HEK293 (cell line): Measurements from ENCODE around the gene BCL7A.
A peak's percentile ranks its signal among the peaks of the same experiment; 100 is the strongest.

Source experiments
- FEZF1 ChIP-seq: fragments of 450-650 bp; formaldehyde crosslinking; IDR thresholded peaks from 2 replicates; pipeline ENCODE4 v1.5.1; 2016; ENCODE audit warnings: missing biosample characterization, missing genetic modification characterization
- GLIS1 ChIP-seq: fragments of 450-650 bp; formaldehyde crosslinking; IDR thresholded peaks from 2 replicates; pipeline ENCODE4 v1.5.1; 2016; ENCODE audit warnings: missing biosample characterization, missing genetic modification characterization
- GLIS2 ChIP-seq: fragments of 450-650 bp; formaldehyde crosslinking; IDR thresholded peaks from 2 replicates; pipeline ENCODE4 v1.5.1; 2016; ENCODE audit warnings: missing biosample characterization, missing genetic modification characterization
- MZF1 ChIP-seq: fragments of 450-650 bp; formaldehyde crosslinking; IDR thresholded peaks from 2 replicates; pipeline ENCODE4 v1.5.1; 2017; ENCODE audit warnings: missing biosample characterization, missing genetic modification characterization, borderline replicate concordance
- OVOL3 ChIP-seq: fragments of 450-650 bp; formaldehyde crosslinking; IDR thresholded peaks from 2 replicates; pipeline ENCODE4 v1.5.1; 2016; ENCODE audit warnings: missing biosample characterization, missing genetic modification characterization
- PRDM1 ChIP-seq: fragments of 450-650 bp; formaldehyde crosslinking; IDR thresholded peaks from 2 replicates; pipeline ENCODE4; 2016; ENCODE audit warnings: missing biosample characterization, missing genetic modification characterization
- TSHZ1 ChIP-seq: fragments of 450-650 bp; formaldehyde crosslinking; IDR thresholded peaks from 2 replicates; pipeline ENCODE4 v1.5.1; 2016; ENCODE audit warnings: missing biosample characterization, missing genetic modification characterization, borderline replicate concordance
- ZFP69B ChIP-seq: fragments of 450-650 bp; formaldehyde crosslinking; IDR thresholded peaks from 2 replicates; pipeline ENCODE4 v1.5.1; 2016; ENCODE audit warnings: missing biosample characterization, missing genetic modification characterization
- ZNF114 ChIP-seq: fragments of 450-650 bp; formaldehyde crosslinking; IDR thresholded peaks from 2 replicates; pipeline ENCODE4 v1.5.0; 2017; ENCODE audit warnings: missing biosample characterization, missing genetic modification characterization
- ZNF214 ChIP-seq: fragments of 450-650 bp; formaldehyde crosslinking; IDR thresholded peaks from 2 replicates; pipeline ENCODE4 v1.5.1; 2017; ENCODE audit warnings: missing biosample characterization, mild to moderate bottlenecking, missing genetic modification characterization, borderline replicate concordance
- ZNF354C ChIP-seq: fragments of 450-650 bp; formaldehyde crosslinking; IDR thresholded peaks from 2 replicates; pipeline ENCODE4 v1.5.1; 2016; ENCODE audit warnings: missing biosample characterization, missing genetic modification characterization, low read depth, borderline replicate concordance
- ZNF404 ChIP-seq: fragments of 450-650 bp; formaldehyde crosslinking; IDR thresholded peaks from 2 replicates; pipeline ENCODE4 v1.5.1; 2017; ENCODE audit warnings: missing biosample characterization, missing genetic modification characterization
- ZNF416 ChIP-seq: fragments of 450-650 bp; formaldehyde crosslinking; IDR thresholded peaks from 2 replicates; pipeline ENCODE4 v1.5.1; 2016; ENCODE audit warnings: missing biosample characterization, missing genetic modification characterization
- ZNF488 ChIP-seq: fragments of 450-650 bp; formaldehyde crosslinking; IDR thresholded peaks from 2 replicates; pipeline ENCODE4 v1.5.1; 2016; ENCODE audit warnings: missing biosample characterization, missing genetic modification characterization
- ZNF521 ChIP-seq: fragments of 450-650 bp; formaldehyde crosslinking; IDR thresholded peaks from 2 replicates; pipeline ENCODE4 v1.5.1; 2017; ENCODE audit warnings: missing biosample characterization, mild to moderate bottlenecking, missing genetic modification characterization
- ZNF555 ChIP-seq: fragments of 450-650 bp; formaldehyde crosslinking; conservative IDR thresholded peaks from 2 replicates; pipeline ENCODE4 v1.5.1; 2017; ENCODE audit warnings: missing biosample characterization, mild to moderate bottlenecking, missing genetic modification characterization, inconsistent platforms
- ZNF664 ChIP-seq: fragments of 450-650 bp; formaldehyde crosslinking; IDR thresholded peaks from 2 replicates; pipeline ENCODE4 v1.5.1; 2016; ENCODE audit warnings: missing biosample characterization, missing genetic modification characterization
- ZNF76 ChIP-seq: fragments of 450-650 bp; formaldehyde crosslinking; IDR thresholded peaks from 2 replicates; pipeline ENCODE4; 2016; ENCODE audit warnings: low read depth, missing biosample characterization, missing genetic modification characterization, borderline replicate concordance
- TF ChIP-seq, protein P1 (sequence below): fragments of 450-650 bp; formaldehyde crosslinking; IDR thresholded peaks from 2 replicates; pipeline ENCODE4 v1.5.1; 2016; ENCODE audit warnings: missing biosample characterization, missing genetic modification characterization
- TF ChIP-seq, protein P2 (sequence below): fragments of 450-650 bp; formaldehyde crosslinking; IDR thresholded peaks from 2 replicates; pipeline ENCODE4 v1.5.1; 2016; ENCODE audit warnings: missing biosample characterization, missing genetic modification characterization
- TF ChIP-seq, protein P3 (sequence below): fragments of 450-650 bp; formaldehyde crosslinking; IDR thresholded peaks from 2 replicates; pipeline ENCODE4 v1.5.0; 2017; ENCODE audit warnings: missing biosample characterization, missing genetic modification characterization, borderline replicate concordance
- TF ChIP-seq, protein P4 (sequence below): fragments of 450-650 bp; formaldehyde crosslinking; IDR thresholded peaks from 2 replicates; pipeline ENCODE4 v1.5.1; 2016; ENCODE audit warnings: missing biosample characterization, missing genetic modification characterization

The BCL7A gene

GRCh38 chr12:122062832-122063693 lies 41.4 kb downstream of the BCL7A start (continued):
- TF ChIP-seq, protein P1, sequence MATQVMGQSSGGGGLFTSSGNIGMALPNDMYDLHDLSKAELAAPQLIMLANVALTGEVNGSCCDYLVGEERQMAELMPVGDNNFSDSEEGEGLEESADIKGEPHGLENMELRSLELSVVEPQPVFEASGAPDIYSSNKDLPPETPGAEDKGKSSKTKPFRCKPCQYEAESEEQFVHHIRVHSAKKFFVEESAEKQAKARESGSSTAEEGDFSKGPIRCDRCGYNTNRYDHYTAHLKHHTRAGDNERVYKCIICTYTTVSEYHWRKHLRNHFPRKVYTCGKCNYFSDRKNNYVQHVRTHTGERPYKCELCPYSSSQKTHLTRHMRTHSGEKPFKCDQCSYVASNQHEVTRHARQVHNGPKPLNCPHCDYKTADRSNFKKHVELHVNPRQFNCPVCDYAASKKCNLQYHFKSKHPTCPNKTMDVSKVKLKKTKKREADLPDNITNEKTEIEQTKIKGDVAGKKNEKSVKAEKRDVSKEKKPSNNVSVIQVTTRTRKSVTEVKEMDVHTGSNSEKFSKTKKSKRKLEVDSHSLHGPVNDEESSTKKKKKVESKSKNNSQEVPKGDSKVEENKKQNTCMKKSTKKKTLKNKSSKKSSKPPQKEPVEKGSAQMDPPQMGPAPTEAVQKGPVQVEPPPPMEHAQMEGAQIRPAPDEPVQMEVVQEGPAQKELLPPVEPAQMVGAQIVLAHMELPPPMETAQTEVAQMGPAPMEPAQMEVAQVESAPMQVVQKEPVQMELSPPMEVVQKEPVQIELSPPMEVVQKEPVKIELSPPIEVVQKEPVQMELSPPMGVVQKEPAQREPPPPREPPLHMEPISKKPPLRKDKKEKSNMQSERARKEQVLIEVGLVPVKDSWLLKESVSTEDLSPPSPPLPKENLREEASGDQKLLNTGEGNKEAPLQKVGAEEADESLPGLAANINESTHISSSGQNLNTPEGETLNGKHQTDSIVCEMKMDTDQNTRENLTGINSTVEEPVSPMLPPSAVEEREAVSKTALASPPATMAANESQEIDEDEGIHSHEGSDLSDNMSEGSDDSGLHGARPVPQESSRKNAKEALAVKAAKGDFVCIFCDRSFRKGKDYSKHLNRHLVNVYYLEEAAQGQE (tag by site-specific recombination): no peak
- TF ChIP-seq ZFP69B (tag by site-specific recombination) (no peak), PRDM1 (tag by site-specific recombination) (peak; percentile 93), ZNF416 (tag by site-specific recombination) (no peak), ZNF555 (tag by site-specific recombination) (no peak), ZNF488 (tag by site-specific recombination) (no peak), GLIS1 (tag by site-specific recombination) (no peak), FEZF1 (tag by site-specific recombination) (peak; percentile 91), TSHZ1 (tag by site-specific recombination) (no peak), OVOL3 (tag by site-specific recombination) (no peak), ZNF214 (tag by site-specific recombination) (no peak), ZNF354C (no peak), ZNF521 (tag by site-specific recombination) (no peak), ZNF664 (no peak), GLIS2 (tag by site-specific recombination) (no peak), MZF1 (tag by site-specific recombination) (no peak), ZNF76 (tag by site-specific recombination) (no peak), ZNF114 (tag by site-specific recombination) (no peak), ZNF404 (no peak)
- TF ChIP-seq, protein P2, sequence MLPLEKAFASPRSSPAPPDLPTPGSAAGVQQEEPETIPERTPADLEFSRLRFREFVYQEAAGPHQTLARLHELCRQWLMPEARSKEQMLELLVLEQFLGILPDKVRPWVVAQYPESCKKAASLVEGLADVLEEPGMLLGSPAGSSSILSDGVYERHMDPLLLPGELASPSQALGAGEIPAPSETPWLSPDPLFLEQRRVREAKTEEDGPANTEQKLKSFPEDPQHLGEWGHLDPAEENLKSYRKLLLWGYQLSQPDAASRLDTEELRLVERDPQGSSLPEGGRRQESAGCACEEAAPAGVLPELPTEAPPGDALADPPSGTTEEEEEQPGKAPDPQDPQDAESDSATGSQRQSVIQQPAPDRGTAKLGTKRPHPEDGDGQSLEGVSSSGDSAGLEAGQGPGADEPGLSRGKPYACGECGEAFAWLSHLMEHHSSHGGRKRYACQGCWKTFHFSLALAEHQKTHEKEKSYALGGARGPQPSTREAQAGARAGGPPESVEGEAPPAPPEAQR: no peak
- TF ChIP-seq, protein P3, sequence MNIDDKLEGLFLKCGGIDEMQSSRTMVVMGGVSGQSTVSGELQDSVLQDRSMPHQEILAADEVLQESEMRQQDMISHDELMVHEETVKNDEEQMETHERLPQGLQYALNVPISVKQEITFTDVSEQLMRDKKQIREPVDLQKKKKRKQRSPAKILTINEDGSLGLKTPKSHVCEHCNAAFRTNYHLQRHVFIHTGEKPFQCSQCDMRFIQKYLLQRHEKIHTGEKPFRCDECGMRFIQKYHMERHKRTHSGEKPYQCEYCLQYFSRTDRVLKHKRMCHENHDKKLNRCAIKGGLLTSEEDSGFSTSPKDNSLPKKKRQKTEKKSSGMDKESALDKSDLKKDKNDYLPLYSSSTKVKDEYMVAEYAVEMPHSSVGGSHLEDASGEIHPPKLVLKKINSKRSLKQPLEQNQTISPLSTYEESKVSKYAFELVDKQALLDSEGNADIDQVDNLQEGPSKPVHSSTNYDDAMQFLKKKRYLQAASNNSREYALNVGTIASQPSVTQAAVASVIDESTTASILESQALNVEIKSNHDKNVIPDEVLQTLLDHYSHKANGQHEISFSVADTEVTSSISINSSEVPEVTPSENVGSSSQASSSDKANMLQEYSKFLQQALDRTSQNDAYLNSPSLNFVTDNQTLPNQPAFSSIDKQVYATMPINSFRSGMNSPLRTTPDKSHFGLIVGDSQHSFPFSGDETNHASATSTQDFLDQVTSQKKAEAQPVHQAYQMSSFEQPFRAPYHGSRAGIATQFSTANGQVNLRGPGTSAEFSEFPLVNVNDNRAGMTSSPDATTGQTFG (tag by site-specific recombination): no peak
- TF ChIP-seq, protein P4, sequence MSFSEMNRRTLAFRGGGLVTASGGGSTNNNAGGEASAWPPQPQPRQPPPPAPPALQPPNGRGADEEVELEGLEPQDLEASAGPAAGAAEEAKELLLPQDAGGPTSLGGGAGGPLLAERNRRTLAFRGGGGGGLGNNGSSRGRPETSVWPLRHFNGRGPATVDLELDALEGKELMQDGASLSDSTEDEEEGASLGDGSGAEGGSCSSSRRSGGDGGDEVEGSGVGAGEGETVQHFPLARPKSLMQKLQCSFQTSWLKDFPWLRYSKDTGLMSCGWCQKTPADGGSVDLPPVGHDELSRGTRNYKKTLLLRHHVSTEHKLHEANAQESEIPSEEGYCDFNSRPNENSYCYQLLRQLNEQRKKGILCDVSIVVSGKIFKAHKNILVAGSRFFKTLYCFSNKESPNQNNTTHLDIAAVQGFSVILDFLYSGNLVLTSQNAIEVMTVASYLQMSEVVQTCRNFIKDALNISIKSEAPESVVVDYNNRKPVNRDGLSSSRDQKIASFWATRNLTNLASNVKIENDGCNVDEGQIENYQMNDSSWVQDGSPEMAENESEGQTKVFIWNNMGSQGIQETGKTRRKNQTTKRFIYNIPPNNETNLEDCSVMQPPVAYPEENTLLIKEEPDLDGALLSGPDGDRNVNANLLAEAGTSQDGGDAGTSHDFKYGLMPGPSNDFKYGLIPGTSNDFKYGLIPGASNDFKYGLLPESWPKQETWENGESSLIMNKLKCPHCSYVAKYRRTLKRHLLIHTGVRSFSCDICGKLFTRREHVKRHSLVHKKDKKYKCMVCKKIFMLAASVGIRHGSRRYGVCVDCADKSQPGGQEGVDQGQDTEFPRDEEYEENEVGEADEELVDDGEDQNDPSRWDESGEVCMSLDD: no peak
